ENCODE measurements around the gene HCCS.

DNA sequence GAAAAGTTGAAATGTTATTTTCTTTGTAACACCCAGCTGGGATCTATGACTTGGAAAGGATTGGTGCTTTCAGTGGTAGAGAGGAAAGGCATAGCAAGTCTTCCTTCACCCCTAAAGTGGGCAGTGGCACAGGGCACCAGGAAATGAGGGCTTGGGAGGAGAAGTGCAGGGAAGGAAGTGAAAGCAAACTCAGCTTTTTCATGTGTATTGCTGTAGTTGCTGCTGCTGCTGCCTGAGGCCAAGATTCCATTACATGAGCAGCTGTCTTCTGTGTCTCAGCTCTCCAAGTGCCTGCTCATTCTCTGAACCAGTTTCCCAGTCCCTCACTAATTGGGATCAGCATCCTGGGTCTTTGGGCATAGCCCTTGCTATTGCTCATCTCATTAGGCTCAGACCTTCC lies 2.6 kb downstream of the HCCS start:
- TF ChIP-seq CTCF (IDR thresholded peaks at IDR 0.05; ENCODE audit: insufficient read depth, low read depth, low read length) (no peak), EZH2 (IDR thresholded peaks at IDR 0.05; ENCODE audit: insufficient read depth, low read length) (no peak)

Data from astrocyte (in vitro differentiated cells and primary cell).